ENCODE results near the gene ATP11A. TPM values are rescaled to one million over a fixed set of nuclear protein-coding genes. Genes with fewer than 3 reads are reported as not detected.

ATP11A gene
- total RNA-seq, 2 donors from 2014 or later: 15.2 to 38.4 TPM

GRCh38 chr13:112777637-112778406 is 88.0 kb downstream of the ATP11A start:
- H3K36me3 ChIP-seq: no peaks in the 10 kb centered on the region
- no peak for TF ChIP-seq CTCF (IDR thresholded peaks at IDR 0.05)
- no peak overlapping the region for H3K27ac ChIP-seq
- no peak for ATAC-seq (ENCODE audit: insufficient number of reproducible peaks, low FRiP score, low read depth)
- H3K9me3 ChIP-seq: no peaks in the 10 kb centered on the region
- DNase-seq (ENCODE audit: low spot score): no peak
- no peak overlapping the region for H3K4me3 ChIP-seq
- H3K27me3 ChIP-seq (replicated peaks; ENCODE audit: insufficient read depth): no peaks in the 10 kb centered on the region
- no peaks in the 10 kb centered on the region for H3K4me1 ChIP-seq (ENCODE audit: control insufficient read depth in 1 of 2, low read depth in 2 of 2)

GRCh38 chr13:112779856-112780604 is 90.2 kb downstream of the ATP11A start:
- H3K27ac ChIP-seq: no peak overlapping the region
- no peaks in the 10 kb centered on the region for H3K9me3 ChIP-seq
- DNase-seq (ENCODE audit: low spot score) (no peak), ATAC-seq (ENCODE audit: insufficient number of reproducible peaks, low FRiP score, low read depth) (no peak)
- no peaks in the 10 kb centered on the region for H3K36me3 ChIP-seq
- TF ChIP-seq CTCF (IDR thresholded peaks at IDR 0.05): no peak
- H3K4me3 ChIP-seq: no peak overlapping the region
- no peaks in the 10 kb centered on the region for H3K4me1 ChIP-seq (ENCODE audit: control insufficient read depth in 1 of 2, low read depth in 2 of 2)
- H3K27me3 ChIP-seq (replicated peaks; ENCODE audit: insufficient read depth): no peaks in the 10 kb centered on the region

- no peak for TF ChIP-seq CTCF (IDR thresholded peaks at IDR 0.05)
- Histone ChIP-seq H3K36me3 (no peaks in the 10 kb centered on the region), H3K4me3 (no peak overlapping the region), H3K9me3 (no peaks in the 10 kb centered on the region), H3K27me3 (replicated peaks; ENCODE audit: insufficient read depth) (no peaks in the 10 kb centered on the region), H3K4me1 (ENCODE audit: control insufficient read depth in 1 of 2, low read depth in 2 of 2) (no peaks in the 10 kb centered on the region), H3K27ac (no peak overlapping the region)
- no peak for DNase-seq (ENCODE audit: low spot score)
- no peak for ATAC-seq (ENCODE audit: insufficient number of reproducible peaks, low FRiP score, low read depth)
These were observed 91.4 kb downstream of the ATP11A start for GRCh38 chr13:112781287-112781686.

- no peak for TF ChIP-seq CTCF (IDR thresholded peaks at IDR 0.05)
- Histone ChIP-seq H3K27ac (no peak overlapping the region), H3K27me3 (replicated peaks; ENCODE audit: insufficient read depth) (no peaks in the 10 kb centered on the region), H3K36me3 (no peaks in the 10 kb centered on the region), H3K4me1 (ENCODE audit: control insufficient read depth in 1 of 2, low read depth in 2 of 2) (no peaks in the 10 kb centered on the region), H3K9me3 (no peaks in the 10 kb centered on the region), H3K4me3 (no peak overlapping the region)
- no peak for DNase-seq (ENCODE audit: low spot score)
- no peak for ATAC-seq (ENCODE audit: insufficient number of reproducible peaks, low FRiP score, low read depth)
These were observed 92.1 kb downstream of the ATP11A start for GRCh38 chr13:112781881-112782361.

GRCh38 chr13:112782429-112783010 is 92.7 kb downstream of the ATP11A start:
- no peak overlapping the region for H3K27ac ChIP-seq
- DNase-seq (ENCODE audit: low spot score): no peak
- no peaks in the 10 kb centered on the region for H3K9me3 ChIP-seq
- no peaks in the 10 kb centered on the region for H3K4me1 ChIP-seq (ENCODE audit: control insufficient read depth in 1 of 2, low read depth in 2 of 2)
- no peak for TF ChIP-seq CTCF (IDR thresholded peaks at IDR 0.05)
- ATAC-seq (ENCODE audit: insufficient number of reproducible peaks, low FRiP score, low read depth): no peak
- H3K4me3 ChIP-seq: no peak overlapping the region
- no peaks in the 10 kb centered on the region for H3K36me3 ChIP-seq
- no peaks in the 10 kb centered on the region for H3K27me3 ChIP-seq (replicated peaks; ENCODE audit: insufficient read depth)

Data from thoracic aorta (tissue), 2 donors.